PC-9 (cell line): Measurements from ENCODE around the gene WASHC2A. TPM values are rescaled to one million over a fixed set of nuclear protein-coding genes. Genes with fewer than 3 reads are reported as not detected.
A peak's percentile ranks its signal among the peaks of the same experiment; 100 is the strongest.
"Not testable (repeated sequence)": the region's sequence is repeated elsewhere in the genome, so short reads cannot be mapped to it uniquely, and the experiment has no call there.

Experiments used
- BruUV-seq: library from RNA; stranded (reverse); fragments of 400-500 nt; replicated peaks from 2 replicates; lab custom pipeline; 2021; lab: Mats Ljungman, UMichigan
- CTCF ChIA-PET: fragments of 300-600 bp; sonication (Branson Sonifier 250); formaldehyde crosslinking; loops from one replicate; lab custom pipeline; 2022; ENCODE audit warnings: antibody characterized with exemption; lab: Charles Lee
- POLR2A ChIA-PET: fragments of 300-600 bp; sonication (Branson Sonifier 250); formaldehyde crosslinking; loops from one replicate; lab custom pipeline; 2022; ENCODE audit warnings: antibody characterized with exemption; ENCODE audit not compliant: unreplicated experiment; lab: Charles Lee
- DNase-seq, 2 experiments: peaks; one replicate each; pipeline versions ENCODE4 v3.0.0 to v3.0.0-alpha.2; 2015 to 2022; ENCODE audit warnings: mixed read lengths in 1 of 2
- H2AFZ ChIP-seq: fragments of 200-600 bp; sonication (generic); 2 replicates; pipeline ENCODE4 v1.8.1; 2017; ENCODE audit warnings: antibody characterized with exemption
- H3F3A ChIP-seq: fragments of 200-600 bp; sonication (generic); 2 replicates; pipeline ENCODE4 v1.8.1; 2017; ENCODE audit warnings: antibody characterized with exemption, mild to moderate bottlenecking, low read depth; ENCODE audit not compliant: insufficient read depth
- H3K27ac ChIP-seq: fragments of 200-600 bp; sonication (generic); 2 replicates; pipeline ENCODE4 v1.6.1; 2016; ENCODE audit warnings: mixed run types
- H3K27me3 ChIP-seq: fragments of 200-600 bp; sonication (generic); 2 replicates; pipeline ENCODE4 v1.6.1; 2016; ENCODE audit warnings: low read depth, mixed run types; ENCODE audit not compliant: insufficient read depth
- H3K36me3 ChIP-seq: fragments of 200-600 bp; sonication (generic); 2 replicates; pipeline ENCODE4 v1.6.1; 2016; ENCODE audit warnings: low read depth, mixed run types
- H3K4me1 ChIP-seq: fragments of 200-600 bp; sonication (generic); replicated peaks from 2 replicates; pipeline ENCODE4 v1.6.1; 2016; ENCODE audit warnings: mixed run types; ENCODE audit not compliant: insufficient read depth
- H3K4me2 ChIP-seq: fragments of 200-600 bp; sonication (generic); 2 replicates; pipeline ENCODE4 v1.6.1; 2017; ENCODE audit warnings: mixed run types
- H3K4me3 ChIP-seq: fragments of 200-600 bp; sonication (generic); 2 replicates; pipeline ENCODE4 v1.6.1; 2016; ENCODE audit warnings: mixed run types
- H3K79me2 ChIP-seq: fragments of 200-600 bp; sonication (generic); 2 replicates; pipeline ENCODE4 v1.6.1; 2017; ENCODE audit warnings: low read depth, mixed run types
- H3K9me2 ChIP-seq: fragments of 200-600 bp; sonication (generic); 2 replicates; pipeline ENCODE4 v1.8.1; 2017; ENCODE audit warnings: mild to moderate bottlenecking; ENCODE audit not compliant: insufficient read depth
- H3K9me3 ChIP-seq: fragments of 200-600 bp; sonication (generic); 2 replicates; pipeline ENCODE4 v1.8.1; 2016; ENCODE audit warnings: low read depth; ENCODE audit not compliant: insufficient read depth
- H4K20me1 ChIP-seq: fragments of 200-600 bp; sonication (generic); 2 replicates; pipeline ENCODE4 v1.8.1; 2017; ENCODE audit not compliant: insufficient read depth
- intact Hi-C: fragments of 100-400 bp; cut with micrococcal nuclease; formaldehyde crosslinking; loops from one replicate; pipeline ENCODE4 v1.10.0; 2022; ENCODE audit not compliant: unreplicated experiment
- total RNA-seq: library from RNA; stranded (reverse); gene quantifications from 2 replicates; pipeline ENCODE4 v1.2.3, GENCODE V29; 2021

The WASHC2A gene
- total RNA-seq, 1 experiment from 2014 or later, result 42.6 TPM

GRCh38 chr10:50101139-50101582, 33.4 kb downstream of the WASHC2A start:
- TSS peak; percentile 13 for BruUV-seq
- DNase-seq, H3K27ac ChIP-seq, H3K4me1 ChIP-seq, H3K9me3 ChIP-seq, H3K4me3 ChIP-seq, CTCF ChIA-PET, H3K36me3 ChIP-seq, H3K79me2 ChIP-seq, POLR2A ChIA-PET, H2AFZ ChIP-seq, H3K4me2 ChIP-seq, H3K9me2 ChIP-seq, H4K20me1 ChIP-seq, H3F3A ChIP-seq, intact Hi-C loops, H3K27me3 ChIP-seq: not testable (repeated sequence)

GRCh38 chr10:50101747-50102146, 34.0 kb downstream of the WASHC2A start:
- POLR2A ChIA-PET, H3K9me2 ChIP-seq, H3K36me3 ChIP-seq, H3F3A ChIP-seq, H3K9me3 ChIP-seq, H3K4me1 ChIP-seq, H3K27ac ChIP-seq, BruUV-seq, H2AFZ ChIP-seq, H4K20me1 ChIP-seq, CTCF ChIA-PET, DNase-seq, H3K4me3 ChIP-seq, H3K4me2 ChIP-seq, intact Hi-C loops, H3K79me2 ChIP-seq, H3K27me3 ChIP-seq: not testable (repeated sequence)

GRCh38 chr10:50102267-50102666, 34.5 kb downstream of the WASHC2A start:
- H3K79me2 ChIP-seq, H3K9me3 ChIP-seq, H4K20me1 ChIP-seq, H3F3A ChIP-seq, H3K4me2 ChIP-seq, H3K4me3 ChIP-seq, intact Hi-C loops, CTCF ChIA-PET, H3K9me2 ChIP-seq, H2AFZ ChIP-seq, H3K36me3 ChIP-seq, DNase-seq, H3K4me1 ChIP-seq, POLR2A ChIA-PET, H3K27me3 ChIP-seq, H3K27ac ChIP-seq, BruUV-seq: not testable (repeated sequence)

- H3K9me3 ChIP-seq, H3K79me2 ChIP-seq, H3K9me2 ChIP-seq, intact Hi-C loops, H4K20me1 ChIP-seq, H3K36me3 ChIP-seq, POLR2A ChIA-PET, H3K4me3 ChIP-seq, H2AFZ ChIP-seq, H3K4me1 ChIP-seq, BruUV-seq, DNase-seq, H3F3A ChIP-seq, CTCF ChIA-PET, H3K27ac ChIP-seq, H3K27me3 ChIP-seq, H3K4me2 ChIP-seq: not testable (repeated sequence)
These were observed 41.4 kb downstream of the WASHC2A start for GRCh38 chr10:50108999-50109698.

- H4K20me1 ChIP-seq, H3K27me3 ChIP-seq, H3K79me2 ChIP-seq, POLR2A ChIA-PET, DNase-seq, H3F3A ChIP-seq, H3K9me2 ChIP-seq, CTCF ChIA-PET, BruUV-seq, H3K9me3 ChIP-seq, intact Hi-C loops, H3K36me3 ChIP-seq, H3K27ac ChIP-seq, H3K4me2 ChIP-seq, H3K4me3 ChIP-seq, H3K4me1 ChIP-seq, H2AFZ ChIP-seq: not testable (repeated sequence)
These were observed 44.8 kb downstream of the WASHC2A start for GRCh38 chr10:50112419-50113112.

- BruUV-seq, H3K36me3 ChIP-seq, H4K20me1 ChIP-seq, H3K9me3 ChIP-seq, CTCF ChIA-PET, H3K27me3 ChIP-seq, H3K4me1 ChIP-seq, H3K27ac ChIP-seq, DNase-seq, H3K79me2 ChIP-seq, H3F3A ChIP-seq, intact Hi-C loops, H3K4me3 ChIP-seq, POLR2A ChIA-PET, H3K9me2 ChIP-seq, H3K4me2 ChIP-seq, H2AFZ ChIP-seq: not testable (repeated sequence)
These were observed 59.0 kb downstream of the WASHC2A start for GRCh38 chr10:50126765-50127164.

GRCh38 chr10:50127770-50128292, 60.1 kb downstream of the WASHC2A start:
- H3K4me3 ChIP-seq, H2AFZ ChIP-seq, CTCF ChIA-PET, H3K9me3 ChIP-seq, H3F3A ChIP-seq, H4K20me1 ChIP-seq, H3K27me3 ChIP-seq, H3K27ac ChIP-seq, H3K4me2 ChIP-seq, BruUV-seq, intact Hi-C loops, H3K36me3 ChIP-seq, POLR2A ChIA-PET, DNase-seq, H3K4me1 ChIP-seq, H3K9me2 ChIP-seq, H3K79me2 ChIP-seq: not testable (repeated sequence)
